Measurements from ENCODE around the gene NQO1. TPM values are rescaled to one million over a fixed set of nuclear protein-coding genes. Genes with fewer than 3 reads are reported as not detected.
A peak's percentile ranks its signal among the peaks of the same experiment; 100 is the strongest.

The NQO1 gene
- total and polyA plus RNA-seq, 9 of the 15 experiments (the other 6 are each of a cell fraction or from before 2014, with no cell fraction given) = 96.7 to 198 (median 122) TPM

DNA sequence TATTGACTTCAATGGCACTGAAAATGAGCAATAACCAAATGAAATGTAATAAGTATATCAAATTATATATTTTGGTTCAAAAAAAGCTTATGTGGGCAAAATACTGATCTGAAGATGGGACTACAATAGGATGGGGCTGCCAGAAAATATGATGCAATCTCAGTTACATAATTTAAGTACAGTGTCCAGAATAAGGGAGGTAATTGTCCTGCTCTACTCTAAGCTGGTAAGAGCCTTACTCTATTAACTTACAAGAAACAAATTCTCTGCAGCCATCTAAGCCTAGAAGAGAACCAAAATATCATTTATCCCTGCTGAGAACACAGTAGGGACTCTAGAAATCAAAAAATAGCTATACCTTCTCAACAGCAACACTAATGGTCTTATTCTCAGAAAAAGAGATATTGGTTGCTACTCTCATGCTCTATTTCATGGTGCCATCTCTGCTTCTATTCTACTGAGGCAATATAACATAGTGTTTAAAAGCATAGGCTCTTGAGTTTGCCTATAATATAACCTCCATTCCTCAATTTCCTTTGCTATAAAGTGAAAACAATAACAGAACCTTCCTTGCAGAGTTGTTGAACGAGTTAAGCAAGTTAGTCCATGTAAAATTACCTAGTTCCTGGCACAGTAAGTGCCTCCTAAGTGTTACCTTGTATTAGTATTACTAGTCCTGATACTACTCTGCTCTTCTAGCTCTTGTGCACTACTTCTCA is 19.9 kb downstream of the NQO1 start:
- Histone ChIP-seq H3K27ac (ENCODE audit: extremely low read depth, low read depth, low read length) (no peak overlapping the region), H3K4me2 (ENCODE audit: insufficient read depth, low read length) (no peak overlapping the region), H3K9me3 (replicated peaks; ENCODE audit: control insufficient read depth, insufficient read depth, low read depth, low read length) (no peaks in the 10 kb centered on the region), H3K27me3 (ENCODE audit: control insufficient read depth in 2 of 2, insufficient read depth in 2 of 2, low read length in 2 of 2) (no peaks in the 10 kb centered on the region), H4K20me1 (replicated peaks; ENCODE audit: control insufficient read depth, insufficient read depth, low read length) (no peaks in the 10 kb centered on the region), H3K79me2 (ENCODE audit: control insufficient read depth, insufficient read depth, low read length) (no peaks in the 10 kb centered on the region), H3K36me3 (ENCODE audit: control insufficient read depth, insufficient read depth, low read length) (peaks cover 44% of the 10 kb centered on the region; the same call in 2 of the 3 replicates), H3K9ac (ENCODE audit: insufficient read depth in 1 of 2, low read depth in 2 of 2, low read length in 2 of 2) (no peak overlapping the region), H3K9me1 (ENCODE audit: control insufficient read depth, insufficient read depth, low read length) (no peaks in the 10 kb centered on the region), H2AFZ (ENCODE audit: low read depth, low read length) (no peak overlapping the region), H3K4me3 (no peak overlapping the region), H3K4me1 (replicated peaks in 1 of 2; ENCODE audit: control insufficient read depth in 2 of 2, insufficient read depth in 2 of 2, low read length in 2 of 2) (no peaks in the 10 kb centered on the region; a peak in 1 of 5 replicates)
- FAIRE-seq (no peak), DNase-seq (ENCODE audit: extremely low read depth in 1 of 4, low spot score in 3 of 4) (no peak), ATAC-seq (peak; percentile 55; the same call in 2 of the 3 replicates)
- in situ Hi-C loops (cut with MboI) = loop anchor here (5.0 kb wide), 1 partner anchor 221 kb away; no protein-coding TSS in a partner anchor
- ChIA-PET POLR2A (interaction anchor here (0.6 to 1.9 kb wide), 5 partner anchors 11 to 546 kb away, joined by 3 to 5 read pairs (median 3); no protein-coding TSS in a partner anchor), CTCF (ENCODE audit: low intra/inter-chr PET ratio) (interaction anchor here (0.7 kb wide), 1 partner anchor 65 kb away, joined by 3 read pairs; no protein-coding TSS in a partner anchor)
- intact Hi-C loops (cut with micrococcal nuclease) = loop anchor here (5.0 to 10.0 kb wide), 2 partner anchors 212 to 226 kb away; no protein-coding TSS in a partner anchor
- no TSS peak for BruUV-seq (replicated peaks)
- WGBS (ENCODE audit: insufficient coverage, low coverage, missing lambda C conversion rate) = 48% methylated on average over 1 of the region's 1 CpG
- TF ChIP-seq EP400 (IDR thresholded peaks at IDR 0.05) (no peak), CTBP1 (IDR thresholded peaks at IDR 0.05; ENCODE audit: borderline replicate concordance) (no peak), ATF7 (IDR thresholded peaks at IDR 0.05) (peak; percentile 47), MTF1 (CRISPR knock-in tag; IDR thresholded peaks at IDR 0.05; ENCODE audit: borderline replicate concordance) (no peak), BRD9 (IDR thresholded peaks at IDR 0.05; ENCODE audit: low read depth, partially characterized antibody) (no peak), ZNF707 (CRISPR knock-in tag; conservative IDR thresholded peaks at IDR 0.05) (no peak), IRF9 (tag; IDR thresholded peaks at IDR 0.05) (0 out of 2 replicates have a peak, but pooled peaks have one; percentile 58), ETV5 (CRISPR knock-in tag; IDR thresholded peaks at IDR 0.05; ENCODE audit: low read depth) (no peak), SMARCC2 (IDR thresholded peaks at IDR 0.05; ENCODE audit: low read depth) (no peak), MYNN (IDR thresholded peaks at IDR 0.05) (no peak), MYNN (CRISPR knock-in tag; IDR thresholded peaks at IDR 0.05) (no peak), ZKSCAN3 (CRISPR knock-in tag; IDR thresholded peaks at IDR 0.05) (no peak)
- TF ChIP-seq, protein P1, sequence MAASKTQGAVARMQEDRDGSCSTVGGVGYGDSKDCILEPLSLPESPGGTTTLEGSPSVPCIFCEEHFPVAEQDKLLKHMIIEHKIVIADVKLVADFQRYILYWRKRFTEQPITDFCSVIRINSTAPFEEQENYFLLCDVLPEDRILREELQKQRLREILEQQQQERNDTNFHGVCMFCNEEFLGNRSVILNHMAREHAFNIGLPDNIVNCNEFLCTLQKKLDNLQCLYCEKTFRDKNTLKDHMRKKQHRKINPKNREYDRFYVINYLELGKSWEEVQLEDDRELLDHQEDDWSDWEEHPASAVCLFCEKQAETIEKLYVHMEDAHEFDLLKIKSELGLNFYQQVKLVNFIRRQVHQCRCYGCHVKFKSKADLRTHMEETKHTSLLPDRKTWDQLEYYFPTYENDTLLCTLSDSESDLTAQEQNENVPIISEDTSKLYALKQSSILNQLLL (CRISPR knock-in tag; IDR thresholded peaks at IDR 0.05; ENCODE audit: borderline replicate concordance) = no peak
- TF ChIP-seq, protein P2, sequence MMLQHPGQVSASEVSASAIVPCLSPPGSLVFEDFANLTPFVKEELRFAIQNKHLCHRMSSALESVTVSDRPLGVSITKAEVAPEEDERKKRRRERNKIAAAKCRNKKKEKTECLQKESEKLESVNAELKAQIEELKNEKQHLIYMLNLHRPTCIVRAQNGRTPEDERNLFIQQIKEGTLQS (IDR thresholded peaks at IDR 0.05) = peak; percentile 86
- TF ChIP-seq, protein P2 (CRISPR knock-in tag; conservative IDR thresholded peaks at IDR 0.05) = no peak
- TF ChIP-seq, protein P3, sequence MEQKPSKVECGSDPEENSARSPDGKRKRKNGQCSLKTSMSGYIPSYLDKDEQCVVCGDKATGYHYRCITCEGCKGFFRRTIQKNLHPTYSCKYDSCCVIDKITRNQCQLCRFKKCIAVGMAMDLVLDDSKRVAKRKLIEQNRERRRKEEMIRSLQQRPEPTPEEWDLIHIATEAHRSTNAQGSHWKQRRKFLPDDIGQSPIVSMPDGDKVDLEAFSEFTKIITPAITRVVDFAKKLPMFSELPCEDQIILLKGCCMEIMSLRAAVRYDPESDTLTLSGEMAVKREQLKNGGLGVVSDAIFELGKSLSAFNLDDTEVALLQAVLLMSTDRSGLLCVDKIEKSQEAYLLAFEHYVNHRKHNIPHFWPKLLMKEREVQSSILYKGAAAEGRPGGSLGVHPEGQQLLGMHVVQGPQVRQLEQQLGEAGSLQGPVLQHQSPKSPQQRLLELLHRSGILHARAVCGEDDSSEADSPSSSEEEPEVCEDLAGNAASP (IDR thresholded peaks at IDR 0.05) = no peak
- TF ChIP-seq, protein P4, sequence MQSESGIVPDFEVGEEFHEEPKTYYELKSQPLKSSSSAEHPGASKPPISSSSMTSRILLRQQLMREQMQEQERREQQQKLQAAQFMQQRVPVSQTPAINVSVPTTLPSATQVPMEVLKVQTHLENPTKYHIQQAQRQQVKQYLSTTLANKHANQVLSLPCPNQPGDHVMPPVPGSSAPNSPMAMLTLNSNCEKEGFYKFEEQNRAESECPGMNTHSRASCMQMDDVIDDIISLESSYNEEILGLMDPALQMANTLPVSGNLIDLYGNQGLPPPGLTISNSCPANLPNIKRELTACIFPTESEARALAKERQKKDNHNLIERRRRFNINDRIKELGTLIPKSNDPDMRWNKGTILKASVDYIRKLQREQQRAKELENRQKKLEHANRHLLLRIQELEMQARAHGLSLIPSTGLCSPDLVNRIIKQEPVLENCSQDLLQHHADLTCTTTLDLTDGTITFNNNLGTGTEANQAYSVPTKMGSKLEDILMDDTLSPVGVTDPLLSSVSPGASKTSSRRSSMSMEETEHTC (IDR thresholded peaks at IDR 0.05) = no peak

Data from K562 (cell line).